ENCODE measurements around the gene HMCN2.
"Not testable (repeated sequence)": the region's sequence is repeated elsewhere in the genome, so short reads cannot be mapped to it uniquely, and the experiment has no call there.

HMCN2 gene

GRCh38 chr9:130239363-130239695 lies 26.2 kb upstream of the HMCN2 start:
- no peak for DNase-seq (ENCODE audit: low spot score)

GRCh38 chr9:130239741-130240241 lies 25.8 kb upstream of the HMCN2 start:
- peak; percentile 28 for DNase-seq (ENCODE audit: low spot score)

- peak; percentile 44 for DNase-seq (ENCODE audit: low spot score)
Measured at GRCh38 chr9:130240410-130241197, 25.0 kb upstream of the HMCN2 start.

- DNase-seq (ENCODE audit: low spot score), result no peak
Measured at GRCh38 chr9:130241198-130241535, 24.4 kb upstream of the HMCN2 start.

GRCh38 chr9:130242270-130243014 lies 23.1 kb upstream of the HMCN2 start:
- DNase-seq (ENCODE audit: low spot score), result no peak

GRCh38 chr9:130243015-130243881 lies 22.3 kb upstream of the HMCN2 start:
- DNase-seq (ENCODE audit: low spot score), result peak; percentile 71

GRCh38 chr9:130243882-130244170 lies 21.7 kb upstream of the HMCN2 start:
- no peak for DNase-seq (ENCODE audit: low spot score)

GRCh38 chr9:130244548-130245165 lies 20.9 kb upstream of the HMCN2 start:
- DNase-seq (ENCODE audit: low spot score), result no peak

GRCh38 chr9:130245474-130245873 lies 20.1 kb upstream of the HMCN2 start:
- DNase-seq (ENCODE audit: low spot score), result no peak

GRCh38 chr9:130246126-130246525 lies 19.4 kb upstream of the HMCN2 start:
- no peak for DNase-seq (ENCODE audit: low spot score)

- no peak for DNase-seq (ENCODE audit: low spot score)
Measured at GRCh38 chr9:130254747-130255630, 10.6 kb upstream of the HMCN2 start.

- no peak for DNase-seq (ENCODE audit: low spot score)
Measured at GRCh38 chr9:130255631-130256134, 9.9 kb upstream of the HMCN2 start.

- no peak for DNase-seq (ENCODE audit: low spot score)
Measured at GRCh38 chr9:130256644-130257043, 8.9 kb upstream of the HMCN2 start.

- DNase-seq (ENCODE audit: low spot score), result not testable (repeated sequence)
Measured at GRCh38 chr9:130258137-130258536, 7.4 kb upstream of the HMCN2 start.

GRCh38 chr9:130259044-130259443 lies 6.5 kb upstream of the HMCN2 start:
- no peak for DNase-seq (ENCODE audit: low spot score)

GRCh38 chr9:130260816-130261765 lies 4.5 kb upstream of the HMCN2 start:
- no peak for DNase-seq (ENCODE audit: low spot score)

GRCh38 chr9:130262061-130262745 lies 3.4 kb upstream of the HMCN2 start:
- DNase-seq (ENCODE audit: low spot score), result no peak

GRCh38 chr9:130262771-130263170 lies 2.8 kb upstream of the HMCN2 start:
- no peak for DNase-seq (ENCODE audit: low spot score)

Measured in germinal center (tissue), 1 donor.